Uterus (tissue), 4 donors: ENCODE results near the gene MSANTD2. TPM values are rescaled to one million over a fixed set of nuclear protein-coding genes. Genes with fewer than 3 reads are reported as not detected.

Source experiments
- DNase-seq, 2 donors: peaks; one replicate each; pipeline ENCODE4 v3.0.0-alpha.2; 2019 to 2020
- H3K27ac ChIP-seq, 2 donors: fragments of 200-600 bp; sonication (generic); 1 replicate in 1 of 2; 2 replicates in 1 of 2; pipeline ENCODE4 v1.5.1; 2016 to 2018
- H3K27me3 ChIP-seq, 2 donors: fragments of 200-600 bp; sonication (generic); one replicate each; pipeline ENCODE4 v1.5.1; 2018 to 2019; ENCODE audit warnings: control low read depth in 1 of 2
- H3K36me3 ChIP-seq, 2 donors: fragments of 200-600 bp; sonication (generic); one replicate each; pipeline ENCODE4 v1.5.1; 2019; ENCODE audit warnings: control low read depth in 1 of 2
- H3K4me1 ChIP-seq, 2 donors: fragments of 200-600 bp; sonication (generic); one replicate each; pipeline ENCODE4 v1.5.1; 2018 to 2019; ENCODE audit warnings: control low read depth in 1 of 2
- H3K4me3 ChIP-seq, 2 donors: fragments of 200-600 bp; sonication (generic); 1 replicate in 1 of 2; 2 replicates in 1 of 2; pipeline ENCODE4 v1.5.1; 2018 to 2019; ENCODE audit warnings: mild to moderate bottlenecking in 1 of 2
- H3K9me3 ChIP-seq, 2 donors: fragments of 200-600 bp; sonication (generic); one replicate each; pipeline ENCODE4 v1.5.1; 2019; ENCODE audit warnings: control low read depth in 1 of 2
- CTCF ChIP-seq, 4 experiments: fragments of 200-600 bp in 2 of 4; fragments of 450-650 bp in 2 of 4; sonication (generic) in 2 of 4; IDR thresholded peaks; one replicate each; pipeline ENCODE4 v1.5.1; 2016 to 2019; ENCODE audit warnings: antibody characterized with exemption in 4 of 4, mild to moderate bottlenecking in 2 of 4, moderate library complexity in 1 of 4
- POLR2A ChIP-seq, 2 donors: fragments of 450-650 bp; IDR thresholded peaks; one replicate each; pipeline ENCODE4 v1.6.1; 2016; ENCODE audit warnings: antibody characterized with exemption in 2 of 2, mild to moderate bottlenecking in 1 of 2, moderate library complexity in 1 of 2
- intact Hi-C: fragments of 100-400 bp; cut with DNase I; formaldehyde crosslinking; loops from one replicate; pipeline ENCODE4 v1.15.1; 2023; ENCODE audit warnings: low total_unique reads
- total RNA-seq, 4 donors: library from RNA; depleted of rRNA in 3 of 4; stranded (reverse); fragments of >200 nt in 3 of 4; gene quantifications; one replicate each; pipeline versions ENCODE4 v1.1.0 to v1.2.4, GENCODE V29; 2014 to 2023
- donor health status: DM: yes; HTN: yes; CAD: no.

The MSANTD2 gene
- total RNA-seq, 4 donors from 2014 or later, result 5.1 to 36.6 (median 24.5) TPM

GRCh38 chr11:124760806-124761205 lies 39.4 kb downstream of the MSANTD2 start:
- Histone ChIP-seq H3K27ac (peak overlapping the region; percentile 84 to 87), H3K27me3 (peaks cover 23% of the 10 kb centered on the region in 2 donors), H3K36me3 (no peaks in the 10 kb centered on the region), H3K4me1 (peaks cover 0 to 26% of the 10 kb centered on the region in 2 donors), H3K4me3 (peak overlapping the region; percentile 38 to 54), H3K9me3 (no peaks in the 10 kb centered on the region)
- intact Hi-C loops, result no loop called here
- TF ChIP-seq POLR2A (IDR thresholded peaks at IDR 0.05) (no peak), CTCF (IDR thresholded peaks at IDR 0.05) (no peak)
- no peak for DNase-seq

- DNase-seq, result no peak
- Histone ChIP-seq H3K27ac (peak overlapping the region; percentile 84 to 87), H3K9me3 (no peaks in the 10 kb centered on the region), H3K27me3 (peaks cover 23% of the 10 kb centered on the region in 2 donors), H3K36me3 (no peaks in the 10 kb centered on the region), H3K4me3 (peak overlapping the region; percentile 24 to 54), H3K4me1 (peaks cover 0 to 26% of the 10 kb centered on the region in 2 donors)
- intact Hi-C loops, result no loop called here
- TF ChIP-seq POLR2A (IDR thresholded peaks at IDR 0.05) (no peak), CTCF (IDR thresholded peaks at IDR 0.05) (no peak)
Observed at GRCh38 chr11:124760205-124760652, 40.0 kb downstream of the MSANTD2 start.

- no peaks in the 10 kb centered on the region for H3K36me3 ChIP-seq
- intact Hi-C loops, result no loop called here
- H3K9me3 ChIP-seq, result no peaks in the 10 kb centered on the region
- H3K4me1 ChIP-seq, result peaks cover 0 to 26% of the 10 kb centered on the region in 2 donors
- TF ChIP-seq POLR2A (IDR thresholded peaks at IDR 0.05), result no peak
- TF ChIP-seq CTCF (IDR thresholded peaks at IDR 0.05), result no peak
- H3K4me3 ChIP-seq, result peak overlapping the region; percentile 24 to 54
- peaks cover 23% of the 10 kb centered on the region in 2 donors for H3K27me3 ChIP-seq
- peak in 1 of 2 donors; percentile 71 for DNase-seq
- peak overlapping the region; percentile 84 to 87 for H3K27ac ChIP-seq
Observed at GRCh38 chr11:124759266-124760204, 40.7 kb downstream of the MSANTD2 start.

- peaks cover 0 to 26% of the 10 kb centered on the region in 2 donors for H3K4me1 ChIP-seq
- peak overlapping the region in 1 of 2 donors; percentile 12 for H3K4me3 ChIP-seq
- intact Hi-C loops, result no loop called here
- H3K27ac ChIP-seq, result peak overlapping the region; percentile 84 to 87
- no peaks in the 10 kb centered on the region for H3K36me3 ChIP-seq
- peaks cover 23% of the 10 kb centered on the region in 2 donors for H3K27me3 ChIP-seq
- H3K9me3 ChIP-seq, result no peaks in the 10 kb centered on the region
- DNase-seq, result peak in 1 of 2 donors; percentile 53
- no peak for TF ChIP-seq POLR2A (IDR thresholded peaks at IDR 0.05)
- TF ChIP-seq CTCF (IDR thresholded peaks at IDR 0.05), result peak; percentile 49 to 61 (median 58)
Observed at GRCh38 chr11:124758355-124759265, 41.6 kb downstream of the MSANTD2 start.
